ENCODE measurements around the gene CHST9. TPM values are rescaled to one million over a fixed set of nuclear protein-coding genes. Genes with fewer than 3 reads are reported as not detected.

The CHST9 gene
- total and polyA plus RNA-seq, 2 of the 13 experiments (the other 11 are each of a cell fraction or from before 2014, with no cell fraction given), result 3.2 to 9.6 TPM

DNA sequence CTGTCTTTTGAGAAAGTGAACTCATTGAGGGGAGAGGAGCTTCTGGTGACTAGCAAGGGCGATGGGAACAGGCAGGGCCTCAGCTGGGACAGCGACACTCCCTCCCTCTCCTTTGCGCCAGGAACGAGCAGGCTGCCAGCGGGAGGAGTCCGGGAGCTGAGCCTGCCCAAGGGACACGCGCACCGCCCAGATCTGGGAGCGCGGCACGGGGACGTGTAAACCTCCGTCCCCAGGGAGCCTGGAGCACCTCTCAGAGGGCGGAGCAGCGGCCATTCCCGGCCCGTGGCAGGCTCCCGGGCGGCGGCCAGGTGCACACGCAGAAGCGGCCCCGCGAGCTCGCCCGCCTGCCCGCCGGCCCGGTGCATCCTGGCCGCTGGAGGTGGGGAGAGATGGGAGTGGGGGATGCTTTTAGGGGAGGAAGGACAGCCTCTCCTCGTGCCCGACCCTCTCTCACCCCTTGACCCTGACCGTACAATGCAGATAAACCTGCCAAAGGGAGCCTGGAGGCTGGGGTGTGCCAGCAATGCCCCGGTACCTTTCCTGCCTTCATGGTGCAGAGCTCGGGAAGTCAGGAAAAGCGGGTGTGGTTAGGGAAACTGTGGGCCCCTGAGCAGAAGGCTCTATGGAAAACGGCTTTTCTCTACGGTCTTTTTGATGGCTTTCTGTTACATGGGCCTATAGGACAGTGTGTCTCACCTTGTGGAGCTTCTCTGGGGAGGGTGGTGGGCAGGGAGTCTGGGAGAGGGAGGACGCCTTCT, 321.8 kb downstream of the CHST9 start (continued):
- TF ChIP-seq, protein P1, sequence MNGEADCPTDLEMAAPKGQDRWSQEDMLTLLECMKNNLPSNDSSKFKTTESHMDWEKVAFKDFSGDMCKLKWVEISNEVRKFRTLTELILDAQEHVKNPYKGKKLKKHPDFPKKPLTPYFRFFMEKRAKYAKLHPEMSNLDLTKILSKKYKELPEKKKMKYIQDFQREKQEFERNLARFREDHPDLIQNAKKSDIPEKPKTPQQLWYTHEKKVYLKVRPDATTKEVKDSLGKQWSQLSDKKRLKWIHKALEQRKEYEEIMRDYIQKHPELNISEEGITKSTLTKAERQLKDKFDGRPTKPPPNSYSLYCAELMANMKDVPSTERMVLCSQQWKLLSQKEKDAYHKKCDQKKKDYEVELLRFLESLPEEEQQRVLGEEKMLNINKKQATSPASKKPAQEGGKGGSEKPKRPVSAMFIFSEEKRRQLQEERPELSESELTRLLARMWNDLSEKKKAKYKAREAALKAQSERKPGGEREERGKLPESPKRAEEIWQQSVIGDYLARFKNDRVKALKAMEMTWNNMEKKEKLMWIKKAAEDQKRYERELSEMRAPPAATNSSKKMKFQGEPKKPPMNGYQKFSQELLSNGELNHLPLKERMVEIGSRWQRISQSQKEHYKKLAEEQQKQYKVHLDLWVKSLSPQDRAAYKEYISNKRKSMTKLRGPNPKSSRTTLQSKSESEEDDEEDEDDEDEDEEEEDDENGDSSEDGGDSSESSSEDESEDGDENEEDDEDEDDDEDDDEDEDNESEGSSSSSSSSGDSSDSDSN (CRISPR knock-in tag; IDR thresholded peaks at IDR 0.05), result peak; percentile 41; the same call in 1 of the 2 replicates
- no peak for TF ChIP-seq CEBPB (IDR thresholded peaks at IDR 0.05; ENCODE audit: borderline replicate concordance, low read depth, low read length)

DNA sequence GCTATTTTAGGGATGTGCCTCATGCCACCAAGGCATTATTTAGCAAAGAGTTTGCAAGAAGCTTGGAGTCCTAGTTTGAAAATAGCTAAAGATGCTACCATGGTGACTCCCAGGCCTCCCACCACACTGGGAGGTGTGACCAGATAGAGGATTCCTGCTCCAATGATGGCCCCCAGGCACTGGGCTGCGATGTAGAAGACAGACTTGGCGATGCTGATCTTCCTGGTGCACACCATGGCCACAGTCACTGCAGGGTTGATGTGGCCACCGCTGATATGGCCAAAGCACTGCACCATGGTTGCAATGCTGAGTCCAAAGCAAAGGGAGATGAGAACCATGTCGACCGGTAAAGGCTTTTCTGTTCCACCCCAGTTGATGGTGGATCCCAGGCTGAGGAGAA, 323.0 kb downstream of the CHST9 start:
- Histone ChIP-seq H3K4me3 (replicated peaks in 1 of 3; ENCODE audit: insufficient read depth in 1 of 3, low read depth in 2 of 3, low read length in 3 of 3) (no peak overlapping the region), H3K27me3 (ENCODE audit: control insufficient read depth in 1 of 2, insufficient read depth in 2 of 2, low read length in 2 of 2) (peaks cover 0 to 43% of the 10 kb centered on the region in 2 experiments; a peak in 4 of 5 replicates), H3K27ac (ENCODE audit: extremely low read length, insufficient read depth, low read length) (no peak overlapping the region), H3K4me1 (ENCODE audit: insufficient read depth, low read length) (no peaks in the 10 kb centered on the region), H2AFZ (ENCODE audit: low read length) (no peak overlapping the region), H3K9me3 (ENCODE audit: low read length) (no peaks in the 10 kb centered on the region), H3K9ac (ENCODE audit: insufficient read depth, low read depth, low read length) (no peak overlapping the region), H3K36me3 (replicated peaks in 1 of 2; ENCODE audit: control insufficient read depth in 1 of 2, insufficient read depth in 2 of 2, low read length in 2 of 2) (no peaks in the 10 kb centered on the region), H3K4me2 (ENCODE audit: low read depth, low read length) (no peak overlapping the region), H4K20me1 (ENCODE audit: insufficient read depth, low read length) (no peaks in the 10 kb centered on the region), H3K79me2 (ENCODE audit: insufficient read depth, low read length) (no peaks in the 10 kb centered on the region)
- DNase-seq (ENCODE audit: low spot score), result no peak
- intact Hi-C loops (cut with micrococcal nuclease; ENCODE audit: unreplicated experiment) (no loop called here), in situ Hi-C loops (cut with HindIII; ENCODE audit: extremely low pct_ligation_motif_present, low pct_unique_long_range_greater_than_20kb) (no loop called here)
- WGBS (ENCODE audit: low lambda C conversion rate), result 5% methylated on average over 5 of the region's 5 CpGs
- ChIA-PET POLR2A (no interaction called here), CTCF (ENCODE audit: low intra/inter-chr PET ratio, low total read pairs) (no interaction called here)
- TF ChIP-seq MTF1 (CRISPR knock-in tag; IDR thresholded peaks at IDR 0.05) (no peak), RBM39 (IDR thresholded peaks at IDR 0.05; ENCODE audit: low read depth, low read length, poor library complexity, severe bottlenecking) (no peak), MYC (CRISPR knock-in tag; IDR thresholded peaks at IDR 0.05; ENCODE audit: borderline replicate concordance) (no peak), HDAC6 (IDR thresholded peaks at IDR 0.05; ENCODE audit: low read depth, low read length) (no peak), REPIN1 (CRISPR knock-in tag; IDR thresholded peaks at IDR 0.05; ENCODE audit: borderline replicate concordance, low read depth) (no peak), HMG20A (CRISPR knock-in tag; IDR thresholded peaks at IDR 0.05; ENCODE audit: borderline replicate concordance) (no peak), KLF11 (CRISPR knock-in tag; IDR thresholded peaks at IDR 0.05) (no peak), ZNF597 (CRISPR knock-in tag; IDR thresholded peaks at IDR 0.05) (no peak), ZNF30 (CRISPR knock-in tag; IDR thresholded peaks at IDR 0.05) (no peak)
- TF ChIP-seq, protein P2, sequence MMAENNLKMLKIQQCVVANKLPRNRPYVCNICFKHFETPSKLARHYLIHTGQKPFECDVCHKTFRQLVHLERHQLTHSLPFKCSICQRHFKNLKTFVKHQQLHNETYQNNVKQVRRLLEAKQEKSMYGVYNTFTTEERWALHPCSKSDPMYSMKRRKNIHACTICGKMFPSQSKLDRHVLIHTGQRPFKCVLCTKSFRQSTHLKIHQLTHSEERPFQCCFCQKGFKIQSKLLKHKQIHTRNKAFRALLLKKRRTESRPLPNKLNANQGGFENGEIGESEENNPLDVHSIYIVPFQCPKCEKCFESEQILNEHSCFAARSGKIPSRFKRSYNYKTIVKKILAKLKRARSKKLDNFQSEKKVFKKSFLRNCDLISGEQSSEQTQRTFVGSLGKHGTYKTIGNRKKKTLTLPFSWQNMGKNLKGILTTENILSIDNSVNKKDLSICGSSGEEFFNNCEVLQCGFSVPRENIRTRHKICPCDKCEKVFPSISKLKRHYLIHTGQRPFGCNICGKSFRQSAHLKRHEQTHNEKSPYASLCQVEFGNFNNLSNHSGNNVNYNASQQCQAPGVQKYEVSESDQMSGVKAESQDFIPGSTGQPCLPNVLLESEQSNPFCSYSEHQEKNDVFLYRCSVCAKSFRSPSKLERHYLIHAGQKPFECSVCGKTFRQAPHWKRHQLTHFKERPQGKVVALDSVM (CRISPR knock-in tag; IDR thresholded peaks at IDR 0.05), result no peak
- FAIRE-seq, result no peak
- no TSS peak for BruUV-seq (replicated peaks)
- ATAC-seq, result no peak
